ENCODE results near the gene MAPK7.
A peak's percentile ranks its signal among the peaks of the same experiment; 100 is the strongest.

MAPK7 gene

DNA sequence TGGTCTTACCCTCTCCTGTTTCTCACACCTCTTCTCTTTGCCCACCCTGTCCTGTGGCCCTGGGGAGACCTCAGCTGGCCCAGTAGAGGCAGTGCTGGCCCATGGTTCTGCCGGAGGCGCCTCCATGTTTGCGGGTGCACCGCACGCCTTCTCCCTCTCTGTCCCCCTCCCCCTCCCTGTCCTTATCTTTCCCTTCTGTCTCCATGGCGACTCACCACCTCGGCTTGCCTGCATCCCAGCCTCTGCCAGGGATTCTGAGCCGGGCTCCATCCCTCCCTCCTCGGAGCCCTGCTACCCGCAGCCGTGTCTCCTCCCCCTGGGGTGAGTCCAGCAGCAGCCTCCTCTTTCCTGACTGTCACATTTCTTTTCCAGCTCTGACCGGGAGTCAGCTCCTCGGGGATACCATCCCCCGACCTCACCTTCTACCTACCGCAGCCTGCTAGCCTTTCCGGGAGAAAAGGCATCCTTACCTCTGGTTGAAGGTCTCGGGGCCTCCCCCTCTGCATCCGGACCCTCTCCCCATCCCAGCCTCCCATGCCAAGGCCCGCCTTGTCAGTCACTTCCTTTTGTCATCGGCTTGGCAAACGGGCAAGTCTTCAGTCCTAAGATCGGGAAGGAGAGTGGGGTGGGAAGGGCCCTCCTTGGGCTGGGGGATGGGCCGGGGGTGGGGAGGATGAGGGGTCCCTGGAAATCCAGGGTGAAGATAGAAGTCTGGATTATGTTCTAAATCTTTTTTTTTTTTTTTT is 32.8 kb downstream of the MAPK7 start, which contains the start of gene RNF112:
Gene RNF112, plus strand, starts transcription at position 358 of the 746 bp plus-strand sequence. Its CDS starts 177 bp downstream, at position 535.
- TF ChIP-seq CTCF (IDR thresholded peaks at IDR 0.05; ENCODE audit: borderline replicate concordance, control extremely low read depth, extremely low read depth, insufficient read depth, missing control alignments) = no peak
- DNase-seq (ENCODE audit: low spot score) = no peak
- in situ Hi-C loops (cut with MboI; ENCODE audit: low sequenced_read_pairs, unreplicated experiment) = no loop called here

DNA sequence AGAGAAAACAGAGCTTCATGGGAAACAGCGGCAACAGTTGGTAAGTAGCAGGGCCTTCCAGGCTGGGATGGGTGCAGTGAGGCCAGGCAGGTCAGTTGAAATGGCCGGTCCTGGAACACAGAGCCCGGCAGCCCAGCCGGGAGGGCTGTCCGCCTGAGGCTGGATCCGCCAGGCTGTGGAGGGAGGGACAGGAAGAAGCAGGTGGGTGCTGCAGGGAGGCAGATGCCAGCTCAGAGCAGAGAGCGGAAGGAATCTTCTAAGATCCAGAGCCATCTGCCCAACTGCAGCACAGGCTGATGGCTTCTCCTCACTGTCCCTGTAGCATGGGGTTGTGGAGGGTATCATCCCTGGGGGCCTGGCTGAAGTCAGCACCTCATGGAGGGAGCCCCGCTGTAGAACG is 33.3 kb downstream of the MAPK7 start:
- TF ChIP-seq CTCF (IDR thresholded peaks at IDR 0.05; ENCODE audit: borderline replicate concordance, control extremely low read depth, extremely low read depth, insufficient read depth, missing control alignments) = no peak
- in situ Hi-C loops (cut with MboI; ENCODE audit: low sequenced_read_pairs, unreplicated experiment) = no loop called here
- no peak for DNase-seq (ENCODE audit: low spot score)

GRCh38 chr17:19412510-19412909 is 34.2 kb downstream of the MAPK7 start:
- in situ Hi-C loops (cut with MboI; ENCODE audit: low sequenced_read_pairs, unreplicated experiment) = no loop called here
- no peak for TF ChIP-seq CTCF (IDR thresholded peaks at IDR 0.05; ENCODE audit: borderline replicate concordance, control extremely low read depth, extremely low read depth, insufficient read depth, missing control alignments)
- DNase-seq (ENCODE audit: low spot score) = no peak

GRCh38 chr17:19412984-19413383 is 34.7 kb downstream of the MAPK7 start:
- no peak for DNase-seq (ENCODE audit: low spot score)
- TF ChIP-seq CTCF (IDR thresholded peaks at IDR 0.05; ENCODE audit: borderline replicate concordance, control extremely low read depth, extremely low read depth, insufficient read depth, missing control alignments) = no peak
- in situ Hi-C loops (cut with MboI; ENCODE audit: low sequenced_read_pairs, unreplicated experiment) = no loop called here

DNA sequence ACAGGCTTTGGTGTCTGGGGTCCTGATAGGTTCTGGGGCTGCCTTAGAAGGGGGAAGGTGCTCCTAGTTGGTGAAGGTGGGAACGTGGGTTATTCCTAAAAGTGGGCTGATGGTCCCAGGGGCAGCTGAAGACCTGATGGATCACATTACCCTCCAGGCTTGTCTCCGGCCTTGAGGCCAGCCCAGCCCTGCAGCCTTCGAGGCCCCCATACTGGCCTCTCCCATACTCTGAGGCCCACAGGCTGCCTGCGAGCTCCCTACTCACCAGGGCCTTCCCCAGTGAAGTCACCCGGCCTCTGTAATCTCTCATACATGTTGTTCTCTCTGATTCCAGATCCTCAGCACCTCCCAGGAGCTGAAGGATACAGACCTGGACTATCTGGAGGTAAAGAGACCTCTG is 35.5 kb downstream of the MAPK7 start:
- no peak for DNase-seq (ENCODE audit: low spot score)
- in situ Hi-C loops (cut with MboI; ENCODE audit: low sequenced_read_pairs, unreplicated experiment) = no loop called here
- TF ChIP-seq CTCF (IDR thresholded peaks at IDR 0.05; ENCODE audit: borderline replicate concordance, control extremely low read depth, extremely low read depth, insufficient read depth, missing control alignments) = no peak

GRCh38 chr17:19414396-19415280 is 36.3 kb downstream of the MAPK7 start:
- peak; percentile 22 for DNase-seq (ENCODE audit: low spot score)
- no peak for TF ChIP-seq CTCF (IDR thresholded peaks at IDR 0.05; ENCODE audit: borderline replicate concordance, control extremely low read depth, extremely low read depth, insufficient read depth, missing control alignments)
- in situ Hi-C loops (cut with MboI; ENCODE audit: low sequenced_read_pairs, unreplicated experiment) = no loop called here
